Stimulated activated CD8-positive, alpha-beta memory T cell treated with anti-CD3 and anti-CD28 coated beads, Interleukin-4, amount 100 ng/mL, for 48 hours (primary cell): Measurements from ENCODE around the gene SASH1.

Experiments used
- DNase-seq: peaks from one replicate; pipeline ENCODE4 v3.0.0-alpha.2; 2020

SASH1 gene

DNA sequence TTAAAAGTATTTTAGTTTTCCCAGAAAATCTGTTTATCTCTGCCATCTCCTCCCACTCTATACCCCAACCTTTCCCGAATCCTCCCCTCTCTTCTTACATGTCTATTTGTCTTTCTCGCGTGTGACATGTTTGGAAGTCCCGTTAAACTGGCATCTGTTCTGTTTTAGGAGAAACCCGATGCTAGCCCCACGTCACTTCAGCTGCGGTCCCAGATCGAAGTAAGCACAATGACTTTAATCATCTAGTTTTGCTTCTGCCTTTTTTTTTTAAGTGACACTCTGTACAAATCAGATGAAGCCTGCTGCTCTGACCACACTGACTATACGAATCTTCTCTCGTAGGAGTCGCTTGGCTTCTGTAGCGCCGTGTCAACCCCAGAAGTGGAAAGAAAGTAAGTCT is 97.4 kb downstream of the SASH1 start:
- no peak for DNase-seq

DNA sequence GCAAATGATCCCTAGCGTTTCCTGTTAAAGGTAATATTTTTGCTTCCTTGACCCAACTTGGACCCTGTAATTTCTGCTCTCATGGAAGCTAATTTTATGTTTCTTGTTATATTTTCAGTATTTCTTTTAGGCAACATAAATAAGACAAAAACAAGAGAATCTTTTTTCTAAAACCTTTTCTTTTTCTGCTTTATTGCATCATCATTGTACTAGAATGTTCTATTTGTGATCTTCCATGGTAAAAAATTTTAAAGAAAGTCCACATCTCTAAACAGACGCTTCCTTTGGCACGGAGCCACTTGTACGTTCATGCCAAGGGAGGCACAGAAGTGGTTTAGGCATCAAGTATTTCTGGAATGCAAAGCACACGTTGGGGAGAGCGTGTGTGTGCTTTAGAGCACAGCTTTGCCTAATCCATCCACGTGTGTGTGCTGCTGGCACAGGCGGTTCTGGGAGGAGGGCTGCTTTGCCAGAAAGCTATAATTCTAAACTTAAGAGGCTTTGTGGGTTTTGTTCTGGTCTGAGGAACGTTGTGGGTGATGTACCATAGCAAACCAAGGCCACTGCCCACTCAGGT is 98.3 kb downstream of the SASH1 start:
- no peak for DNase-seq

DNA sequence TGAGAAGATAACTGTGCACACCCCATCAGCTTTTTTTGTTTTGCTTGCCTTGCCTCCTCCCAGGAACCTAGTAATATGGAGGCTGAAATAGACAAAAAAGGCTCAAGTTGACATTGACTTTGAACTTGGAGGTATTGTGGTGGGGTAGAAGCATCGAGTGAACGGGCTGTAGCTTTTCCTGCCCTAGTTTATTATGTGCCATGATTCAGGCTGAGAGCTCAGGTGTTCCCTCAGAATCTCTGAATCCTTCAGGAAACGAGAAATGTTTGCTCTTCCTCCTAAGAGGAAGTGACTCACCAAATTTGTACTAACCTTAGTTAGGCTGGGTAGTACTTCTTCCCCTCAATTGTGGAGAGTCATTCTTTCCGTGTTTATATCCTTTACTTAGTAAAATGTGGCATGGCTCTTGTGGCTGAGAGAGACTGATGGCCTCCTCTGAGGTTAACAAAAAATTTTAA is 98.8 kb downstream of the SASH1 start:
- no peak for DNase-seq

DNA sequence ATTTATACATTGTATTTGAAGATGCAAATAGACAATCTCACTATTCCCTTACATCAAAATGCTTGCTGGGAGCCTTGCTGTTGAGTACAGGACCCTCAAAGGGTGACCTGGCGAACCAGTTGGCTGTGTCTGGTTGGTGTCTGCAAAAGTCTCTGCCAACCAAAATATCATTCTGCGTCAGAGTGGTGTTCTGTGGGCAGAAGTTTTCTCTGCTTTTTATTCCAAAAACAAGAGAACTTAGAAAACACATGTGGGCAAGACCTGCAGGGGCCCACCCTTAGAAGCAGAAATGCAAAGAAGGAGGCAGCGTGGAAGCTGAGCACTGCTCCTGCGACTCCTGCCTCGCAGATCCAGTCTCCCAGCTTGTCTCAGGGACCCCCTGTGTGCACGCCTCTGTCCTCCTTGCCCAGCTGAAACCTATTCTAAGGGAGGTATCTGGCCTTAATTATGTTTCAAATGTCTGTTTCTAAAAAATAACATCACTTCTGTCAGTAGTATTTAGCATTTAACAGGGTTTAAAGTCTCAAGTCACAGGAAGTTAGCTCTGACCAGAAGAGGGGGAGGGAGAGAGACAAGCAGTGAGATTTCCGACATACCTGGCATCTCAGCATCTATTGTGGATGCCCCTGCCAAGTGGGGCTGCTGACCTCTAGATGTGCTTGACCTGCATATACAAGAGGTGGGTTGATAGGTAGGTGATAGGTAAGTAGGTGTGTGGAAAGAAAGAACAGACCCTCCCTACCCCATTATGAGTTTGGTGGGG is 101.3 kb downstream of the SASH1 start:
- DNase-seq = no peak

DNA sequence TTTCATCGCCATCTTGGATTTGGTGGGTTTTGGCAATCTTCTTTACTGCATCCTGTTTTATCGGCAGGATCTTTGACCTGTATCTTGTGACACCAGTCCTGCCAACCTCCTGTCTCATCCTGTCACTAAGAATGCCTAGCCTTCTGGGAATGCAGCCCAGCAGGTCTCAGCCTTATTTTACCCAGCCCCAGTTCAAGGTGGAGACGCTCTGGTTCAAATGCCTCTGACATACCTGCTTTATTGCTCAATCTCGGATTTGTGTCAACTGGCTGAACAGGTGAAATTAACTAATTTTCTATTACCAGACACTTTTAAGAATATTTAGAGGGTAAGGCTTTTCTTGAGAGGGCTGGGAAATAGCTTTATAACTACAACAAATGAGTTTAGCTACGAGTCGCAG is 102.5 kb downstream of the SASH1 start:
- DNase-seq = no peak

DNA sequence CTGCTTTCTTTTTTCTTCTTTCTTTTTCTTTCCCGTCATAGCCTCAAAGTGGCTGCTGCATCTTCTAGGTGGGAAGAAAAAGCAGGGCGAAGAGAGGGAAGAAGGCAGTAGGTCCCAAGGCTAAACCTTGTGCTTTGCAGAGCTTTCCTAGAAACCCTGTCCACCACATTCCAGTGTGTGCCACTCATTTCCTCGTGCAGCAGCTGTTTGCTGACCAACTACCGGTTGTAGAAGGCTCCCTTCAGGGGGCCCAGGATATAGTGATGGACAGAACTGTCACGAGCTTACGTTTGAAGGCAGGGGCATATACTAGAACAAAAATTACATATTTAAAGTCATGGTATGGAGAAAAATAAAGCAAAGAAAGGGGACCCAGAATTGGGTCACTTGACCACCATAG is 103.0 kb downstream of the SASH1 start:
- DNase-seq = no peak

DNA sequence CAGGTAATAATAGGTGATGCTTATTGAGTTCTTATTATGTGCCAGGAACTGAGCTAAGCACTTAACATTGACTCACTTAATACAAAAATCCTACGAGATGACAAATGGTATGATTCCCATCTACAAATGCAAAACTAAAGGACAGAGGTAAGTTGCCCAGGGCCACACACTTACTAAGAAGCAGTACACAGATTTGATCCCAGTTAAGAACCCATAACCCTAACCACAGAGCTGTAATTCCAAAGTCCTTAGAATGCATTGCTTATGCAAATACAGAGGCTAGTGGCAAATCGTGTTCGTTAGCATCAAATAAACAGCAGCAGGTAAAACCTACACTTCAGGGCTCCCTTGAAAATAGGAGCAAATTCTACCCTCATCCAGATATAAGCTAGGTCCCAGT is 104.0 kb downstream of the SASH1 start:
- no peak for DNase-seq

DNA sequence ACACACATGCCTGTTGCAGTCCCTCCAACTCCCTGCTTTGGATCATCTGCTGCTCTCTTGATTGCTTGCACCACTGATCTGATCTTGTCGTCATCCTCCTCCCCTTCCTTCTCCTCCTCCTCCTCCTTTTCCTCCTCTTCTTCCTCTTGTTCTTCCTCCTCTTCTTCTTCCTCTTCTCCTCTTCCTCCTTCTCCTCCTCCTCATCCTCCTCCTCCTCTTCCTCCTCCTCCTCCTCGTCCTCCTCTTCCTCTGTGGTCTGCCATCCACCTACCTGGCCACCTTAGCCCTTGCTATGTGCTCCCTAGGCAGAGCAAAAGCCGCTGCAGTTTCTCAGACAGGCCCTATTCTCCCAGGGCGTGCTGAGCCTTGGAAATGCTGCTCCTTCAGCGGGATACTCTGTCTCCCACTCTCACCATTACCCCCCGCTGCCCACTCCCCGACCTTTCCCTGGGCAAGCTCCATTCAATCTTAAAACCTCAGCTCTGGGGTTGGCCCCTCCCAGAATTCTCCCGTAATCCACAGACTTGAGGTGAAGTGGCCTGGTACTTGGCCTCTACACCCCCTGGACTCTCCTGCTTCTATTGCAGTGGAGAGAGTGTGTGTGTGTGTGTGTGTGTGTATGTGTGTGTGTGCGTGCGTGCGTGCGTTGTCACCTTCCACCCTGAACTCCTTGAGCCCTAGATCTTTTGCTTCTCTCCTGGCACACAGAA is 105.0 kb downstream of the SASH1 start:
- DNase-seq = no peak

DNA sequence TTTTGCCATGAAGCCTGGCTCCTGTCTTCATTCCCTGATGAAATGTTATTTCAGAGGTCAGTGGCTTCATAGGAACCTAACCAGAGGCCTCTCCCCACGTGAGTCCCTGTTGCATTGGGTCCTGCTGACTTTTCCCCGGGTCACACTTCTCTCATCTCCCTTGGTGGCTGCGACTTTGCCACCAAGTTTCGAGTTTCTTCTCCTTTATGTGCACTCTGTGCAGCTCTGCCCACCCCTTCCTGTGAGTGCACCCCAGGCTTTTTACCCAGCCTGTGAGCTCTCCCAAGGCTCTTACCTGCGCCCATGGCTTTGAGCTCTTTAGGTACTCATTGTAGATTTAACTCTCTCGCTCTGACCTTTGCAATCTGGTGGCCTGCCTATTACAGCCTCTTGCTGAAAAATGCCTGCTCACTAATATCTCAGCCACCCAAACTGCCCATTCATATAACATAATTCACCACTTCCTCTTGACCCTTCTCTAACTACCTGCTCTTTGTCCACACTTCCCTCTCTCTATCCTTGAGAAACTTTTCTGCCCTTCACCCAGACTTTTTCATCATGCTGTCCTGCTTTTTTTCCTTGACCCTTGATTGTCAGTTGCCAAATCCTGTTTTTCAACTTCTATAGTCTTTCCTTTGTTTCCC is 105.9 kb downstream of the SASH1 start:
- peak; percentile 32 for DNase-seq

DNA sequence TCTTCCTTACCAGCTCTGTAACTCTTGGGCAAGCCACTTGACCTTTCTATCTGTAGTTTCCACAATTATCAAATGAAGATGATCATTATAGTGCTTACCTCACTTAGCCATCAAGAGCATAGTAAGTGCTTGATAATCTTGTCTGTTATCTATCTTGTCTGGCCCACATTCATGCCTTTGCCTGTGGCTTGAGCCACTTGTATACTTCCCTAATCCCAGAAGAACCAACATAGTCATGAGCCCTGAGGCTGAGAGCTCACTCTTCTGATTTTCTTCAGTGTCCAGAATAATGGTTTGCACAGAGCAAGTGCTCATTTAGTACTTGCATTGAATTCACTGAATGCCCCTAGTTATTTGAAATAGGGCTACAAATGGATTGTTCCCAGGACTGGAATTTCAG is 108.2 kb downstream of the SASH1 start:
- no peak for DNase-seq

DNA sequence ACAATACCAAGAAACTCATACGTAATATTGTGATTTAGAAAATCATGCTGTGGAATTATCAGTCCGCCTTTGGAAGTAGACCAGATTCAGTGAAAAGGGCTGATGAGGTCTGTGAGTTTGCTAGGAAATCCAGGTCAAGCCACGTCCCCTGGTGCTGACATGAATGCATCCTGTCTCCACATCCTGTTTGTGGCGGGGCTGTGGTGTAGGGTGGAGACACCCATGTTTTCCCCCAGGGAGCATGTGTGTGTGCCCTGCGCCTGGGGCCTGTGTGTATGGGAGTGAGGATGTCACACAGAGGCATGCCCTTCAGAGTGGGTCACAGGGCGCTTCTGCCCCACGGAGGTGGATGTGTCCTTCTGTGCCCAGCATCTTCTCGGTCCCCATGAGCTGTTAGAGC is 109.1 kb downstream of the SASH1 start:
- DNase-seq = peak; percentile 41

DNA sequence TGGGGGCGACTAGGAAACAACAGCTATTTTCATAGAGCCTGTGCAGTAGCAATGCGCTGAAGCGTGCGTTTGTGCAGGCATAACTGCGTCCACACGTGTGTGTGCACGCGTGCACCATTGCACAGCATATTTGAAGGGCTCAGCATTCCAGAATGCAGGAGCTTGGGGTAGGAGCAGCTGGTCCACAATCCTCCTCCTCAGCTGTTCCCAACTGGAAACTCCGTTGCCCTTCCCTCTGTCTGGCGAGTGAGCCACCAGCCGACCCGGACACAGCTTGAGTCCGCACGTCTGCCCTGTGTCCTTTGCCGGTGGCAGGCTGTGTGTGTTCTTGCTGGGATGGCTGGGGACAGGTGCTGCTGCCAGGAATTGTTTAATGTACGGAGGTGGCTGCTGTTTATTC is 110.2 kb downstream of the SASH1 start:
- no peak for DNase-seq

DNA sequence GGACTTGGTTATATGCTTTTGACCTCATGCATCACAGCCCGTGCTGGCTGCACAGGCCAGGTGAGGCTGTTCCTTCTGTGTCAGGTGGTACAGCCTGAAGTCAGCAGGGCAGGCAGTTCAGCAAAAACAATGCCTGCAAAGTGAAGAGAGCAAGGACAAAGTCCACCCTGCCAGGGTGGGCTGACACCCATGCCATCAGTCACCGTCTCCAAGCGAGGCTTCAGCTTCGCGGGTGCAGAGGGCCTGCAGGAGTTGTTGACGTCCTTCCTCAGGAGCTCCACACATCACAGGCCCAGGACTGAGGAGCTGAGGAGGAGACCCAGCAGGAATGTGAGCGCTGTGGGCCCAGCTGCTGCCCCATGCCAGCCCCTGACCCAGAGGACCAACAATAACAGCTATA is 111.3 kb downstream of the SASH1 start:
- DNase-seq = no peak

DNA sequence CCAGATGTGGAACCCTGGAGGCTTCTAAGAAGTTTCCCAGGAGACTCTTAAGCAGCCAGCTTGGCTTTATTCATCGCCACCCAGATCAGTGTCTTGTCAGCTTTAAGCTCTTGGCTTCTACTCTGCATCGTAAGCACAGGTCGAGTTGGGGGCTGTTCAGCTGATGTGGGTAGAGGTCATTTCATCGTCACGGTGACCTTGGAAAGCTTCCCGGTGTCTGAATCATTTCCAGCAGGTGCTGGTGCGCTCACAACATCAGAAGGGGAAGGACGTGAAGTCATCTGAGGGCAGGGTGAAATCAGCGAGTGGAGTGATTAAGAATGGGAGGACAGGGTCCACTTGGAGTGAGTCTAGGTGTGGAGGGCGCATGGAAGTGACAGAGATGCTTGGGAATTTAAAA is 112.6 kb downstream of the SASH1 start:
- DNase-seq = no peak

DNA sequence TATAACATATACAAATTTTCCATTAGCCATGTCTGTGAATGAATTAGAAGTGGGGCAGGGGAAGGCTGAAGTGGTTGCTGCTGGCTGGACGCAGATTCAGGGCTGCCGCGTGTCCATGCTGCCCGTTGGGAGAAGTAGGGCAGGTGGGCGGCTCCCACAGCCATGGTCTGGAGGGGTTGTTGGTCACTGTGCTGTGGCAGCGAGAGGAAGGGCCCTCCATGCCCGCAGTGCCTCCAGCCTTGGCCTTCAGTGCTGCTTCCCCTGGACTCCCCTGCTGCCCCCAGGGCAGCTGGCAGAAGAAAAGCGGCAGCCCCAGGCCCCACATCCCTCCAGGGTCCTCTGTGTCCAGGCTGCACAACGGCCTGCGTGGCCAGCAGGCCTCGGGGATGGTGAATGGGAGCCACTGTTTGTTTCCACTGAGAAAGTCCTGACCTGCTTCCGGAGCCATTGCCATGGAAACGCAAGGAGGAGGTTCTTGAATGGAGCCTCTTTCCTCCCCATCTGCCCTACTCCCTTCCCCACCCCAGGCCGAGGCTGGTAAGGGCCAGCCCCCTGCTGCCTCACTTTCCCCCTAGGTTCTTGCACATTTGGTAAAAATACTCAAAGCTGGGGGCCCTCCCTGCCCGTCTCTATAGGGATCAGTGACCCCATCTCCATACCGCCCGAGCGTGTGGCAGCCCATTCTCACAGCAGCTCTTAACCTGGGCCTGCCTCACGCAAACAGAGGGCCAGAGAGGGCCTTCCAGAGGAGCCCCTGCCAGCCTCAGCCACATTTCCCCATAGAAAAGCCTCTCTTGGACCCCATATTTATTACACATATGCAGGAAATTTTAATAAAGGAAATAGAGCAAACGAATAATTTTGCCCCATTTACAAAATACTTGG is 113.3 kb downstream of the SASH1 start:
- no peak for DNase-seq

DNA sequence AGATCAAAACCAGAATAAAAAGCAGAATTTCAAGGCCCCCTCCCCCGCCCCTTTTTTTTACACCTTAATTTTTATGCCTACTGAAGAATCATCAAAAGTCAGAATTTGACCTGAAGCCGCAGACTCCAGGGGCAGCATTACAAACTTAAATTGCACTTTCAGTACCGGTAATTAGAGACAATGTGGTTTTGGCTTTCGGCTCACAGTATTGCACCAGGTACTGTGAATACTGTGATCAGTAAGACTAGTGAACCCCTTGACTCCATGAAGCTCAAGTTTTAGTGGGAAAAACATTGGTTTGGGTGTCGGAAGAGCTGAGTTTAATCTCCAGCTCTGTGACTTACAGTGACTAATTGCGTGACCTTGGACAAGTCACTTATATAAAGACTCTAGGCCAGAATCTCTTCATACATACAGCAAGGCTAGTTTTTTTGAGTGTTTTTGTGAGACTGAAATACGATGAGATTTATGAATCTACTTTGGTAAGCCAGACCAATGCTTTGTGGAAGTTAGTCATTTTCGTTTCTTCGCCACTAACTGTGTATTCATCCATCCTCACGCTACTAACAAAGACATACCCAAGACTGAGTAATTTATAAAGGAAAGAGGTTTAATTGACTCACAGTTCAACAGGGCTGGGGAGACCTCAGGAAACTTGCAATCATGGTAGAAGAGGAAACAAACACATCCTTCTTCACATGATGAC is 114.7 kb downstream of the SASH1 start:
- DNase-seq = no peak

DNA sequence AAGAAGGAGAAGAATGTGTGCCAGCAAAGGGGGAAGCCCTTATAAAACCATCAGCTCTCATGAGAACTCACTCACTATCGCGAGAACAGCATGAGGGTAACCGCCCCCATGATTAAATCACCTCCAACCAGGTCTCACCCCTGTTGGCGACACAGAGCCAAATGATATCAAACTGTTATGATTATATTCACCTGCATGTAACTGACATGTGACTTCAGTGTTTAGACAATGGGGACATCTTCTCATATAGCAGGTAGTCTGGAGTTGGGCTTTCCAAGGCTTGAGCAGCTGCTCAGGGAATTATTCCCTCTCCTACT is 115.2 kb downstream of the SASH1 start:
- DNase-seq = no peak

DNA sequence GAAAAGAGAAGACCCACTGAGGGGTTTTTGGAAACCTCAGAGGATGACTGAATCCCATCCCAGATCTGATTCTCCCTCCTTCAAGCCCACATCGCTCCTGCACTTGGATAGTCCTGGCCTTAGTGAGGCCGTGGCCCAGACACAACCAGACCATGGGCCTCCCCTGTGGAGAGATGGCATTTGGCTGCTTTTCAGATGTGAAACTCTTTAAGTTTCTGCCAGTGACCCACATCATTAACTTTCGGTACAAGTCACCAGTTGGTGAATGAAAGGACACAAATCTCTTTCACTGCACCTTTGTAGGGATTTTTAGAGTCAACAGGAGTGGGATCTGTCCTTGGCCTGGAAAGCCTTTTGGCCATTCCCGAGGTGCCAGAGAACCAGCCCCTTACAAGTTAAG is 116.6 kb downstream of the SASH1 start:
- DNase-seq = no peak

DNA sequence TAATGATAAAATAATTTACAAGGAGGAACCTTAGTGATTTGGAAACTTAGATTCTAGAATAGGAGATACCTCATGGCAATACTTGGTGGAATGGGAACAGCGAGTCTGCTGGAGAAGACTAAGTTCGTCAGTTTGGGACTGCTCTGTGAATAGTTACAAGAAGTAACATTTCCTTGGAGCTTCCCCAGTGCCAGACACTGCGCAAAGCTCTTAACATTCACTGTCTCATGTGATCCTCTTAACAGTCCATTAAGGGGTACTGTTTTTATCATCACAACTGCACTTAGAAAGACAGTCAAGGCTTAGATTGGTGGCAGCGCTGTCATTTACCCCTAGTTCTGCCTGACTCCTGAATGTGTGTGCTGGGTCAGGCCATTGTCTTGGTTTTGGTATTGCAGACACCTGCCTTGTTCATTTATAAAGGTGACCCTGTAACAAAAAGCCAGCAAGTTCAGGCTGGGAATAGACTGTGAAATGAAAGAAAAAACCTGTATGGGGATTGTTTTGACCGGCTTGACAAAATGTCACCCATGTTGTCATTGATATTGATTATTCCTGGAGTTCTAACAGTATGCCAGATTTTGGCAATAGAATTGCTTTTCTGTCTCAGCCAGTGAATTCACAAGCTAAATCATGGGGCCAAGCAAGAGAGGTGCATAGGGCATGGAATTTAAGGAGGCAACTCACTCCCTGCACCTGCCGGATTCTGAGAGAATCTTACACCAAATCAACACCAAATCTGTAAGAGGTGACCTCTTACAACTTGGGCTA is 118.4 kb downstream of the SASH1 start:
- no peak for DNase-seq

DNA sequence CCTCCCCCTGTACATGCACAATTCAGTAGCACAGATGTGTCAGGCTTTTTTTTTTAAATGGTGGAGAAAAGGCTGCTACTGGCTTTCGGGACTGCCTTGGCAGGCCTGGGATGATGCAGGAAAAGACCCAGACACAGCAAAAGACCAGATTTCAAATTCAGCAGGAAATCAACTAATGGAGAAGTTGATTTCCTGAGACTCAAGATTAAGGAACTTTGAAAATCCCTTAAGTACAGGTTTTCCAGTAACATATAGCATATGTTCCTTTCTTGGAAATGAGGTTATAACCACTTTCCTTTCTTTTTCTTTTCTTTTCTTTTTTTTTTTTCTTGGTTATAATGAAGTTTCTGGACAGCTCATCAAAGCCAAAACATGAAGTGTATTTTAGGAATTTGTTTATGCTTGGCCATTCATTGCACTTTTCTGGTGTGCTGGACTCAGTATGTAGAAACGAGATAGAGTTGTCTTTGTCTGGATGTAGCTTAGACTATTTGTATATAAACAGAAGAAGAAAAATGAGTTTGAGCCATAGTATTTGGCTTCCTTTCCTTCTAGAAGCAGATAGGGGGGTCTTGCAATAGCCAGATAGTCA is 119.4 kb downstream of the SASH1 start:
- no peak for DNase-seq

DNA sequence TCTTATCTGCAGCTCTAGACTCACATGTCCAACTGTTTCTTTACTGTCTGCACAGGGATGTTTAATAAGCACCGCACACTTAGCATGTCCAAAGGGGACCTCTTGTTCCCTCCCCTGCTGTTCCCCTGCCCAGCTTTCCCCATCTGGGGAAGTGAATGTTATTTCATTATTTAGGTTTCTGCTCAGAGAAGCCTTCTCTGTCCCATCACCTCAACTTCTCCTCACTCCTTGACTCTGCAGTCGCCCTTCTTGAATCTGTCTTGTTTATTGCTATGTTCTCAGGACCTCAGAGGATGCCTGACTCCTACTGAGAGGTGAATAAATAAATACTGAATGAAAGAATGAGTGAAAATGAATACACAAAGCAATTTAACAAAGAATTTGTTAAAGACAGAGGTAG is 121.0 kb downstream of the SASH1 start:
- DNase-seq = no peak
